Activated naive CD8-positive, alpha-beta T cell treated with anti-CD3 and anti-CD28 coated beads for 36 hours (primary cell): ENCODE measurements around the gene TRIM26. TPM values are rescaled to one million over a fixed set of nuclear protein-coding genes. Genes with fewer than 3 reads are reported as not detected.
"Not testable (repeated sequence)": the region's sequence is repeated elsewhere in the genome, so short reads cannot be mapped to it uniquely, and the experiment has no call there.

ENCODE experiments used
- DNase-seq: peaks from one replicate; pipeline ENCODE4 v3.0.0; 2021
- H3K27ac Mint-ChIP-seq: one replicate; pipeline ENCODE4 v1.8.0; 2022; ENCODE audit warnings: mild to moderate bottlenecking, moderate library complexity, mixed read lengths
- H3K27me3 Mint-ChIP-seq: one replicate; pipeline ENCODE4 v1.8.0; 2022; ENCODE audit warnings: mild to moderate bottlenecking, mixed read lengths
- H3K36me3 Mint-ChIP-seq: one replicate; pipeline ENCODE4 v1.8.0; 2021; ENCODE audit warnings: mild to moderate bottlenecking, mixed read lengths
- H3K4me1 Mint-ChIP-seq: one replicate; pipeline ENCODE4 v1.8.0; 2021; ENCODE audit warnings: mixed read lengths
- H3K4me3 Mint-ChIP-seq: one replicate; pipeline ENCODE4 v1.8.0; 2022; ENCODE audit warnings: mild to moderate bottlenecking, moderate library complexity, mixed read lengths
- H3K9me3 Mint-ChIP-seq: one replicate; pipeline ENCODE4 v1.8.0; 2022; ENCODE audit warnings: mixed read lengths
- total RNA-seq, 2 experiments: library from RNA; stranded (reverse); gene quantifications; one replicate each; pipeline ENCODE4 v1.2.3, GENCODE V29; 2021

Gene TRIM26
- total RNA-seq, 2 experiments from 2014 or later: 68.6 to 70.2 TPM

GRCh38 chr6:30144811-30145210 lies 68.4 kb downstream of the TRIM26 start:
- H3K27ac Mint-ChIP-seq: no peak overlapping the region
- no peaks in the 10 kb centered on the region for H3K36me3 Mint-ChIP-seq
- no peaks in the 10 kb centered on the region for H3K4me1 Mint-ChIP-seq
- peaks cover 60% of the 10 kb centered on the region for H3K27me3 Mint-ChIP-seq
- DNase-seq: no peak
- H3K4me3 Mint-ChIP-seq: no peak overlapping the region
- H3K9me3 Mint-ChIP-seq: no peaks in the 10 kb centered on the region

GRCh38 chr6:30143780-30144179 lies 69.4 kb downstream of the TRIM26 start:
- DNase-seq: no peak
- H3K4me3 Mint-ChIP-seq: no peak overlapping the region
- no peaks in the 10 kb centered on the region for H3K9me3 Mint-ChIP-seq
- H3K36me3 Mint-ChIP-seq: no peaks in the 10 kb centered on the region
- H3K4me1 Mint-ChIP-seq: no peaks in the 10 kb centered on the region
- no peak overlapping the region for H3K27ac Mint-ChIP-seq
- H3K27me3 Mint-ChIP-seq: peaks cover 64% of the 10 kb centered on the region

GRCh38 chr6:30142665-30143064 lies 70.5 kb downstream of the TRIM26 start:
- H3K27me3 Mint-ChIP-seq: peaks cover 60% of the 10 kb centered on the region
- no peaks in the 10 kb centered on the region for H3K4me1 Mint-ChIP-seq
- no peaks in the 10 kb centered on the region for H3K36me3 Mint-ChIP-seq
- no peak overlapping the region for H3K4me3 Mint-ChIP-seq
- H3K9me3 Mint-ChIP-seq: no peaks in the 10 kb centered on the region
- no peak overlapping the region for H3K27ac Mint-ChIP-seq
- no peak for DNase-seq

- not testable (repeated sequence) for H3K4me3 Mint-ChIP-seq, H3K36me3 Mint-ChIP-seq
- peaks cover 54% of the 10 kb centered on the region for H3K27me3 Mint-ChIP-seq
Measured at GRCh38 chr6:30140240-30140639, 73.0 kb downstream of the TRIM26 start.

GRCh38 chr6:30136570-30137286 lies 76.5 kb downstream of the TRIM26 start:
- peaks cover 8% of the 10 kb centered on the region for H3K4me1 Mint-ChIP-seq
- H3K27ac Mint-ChIP-seq: no peak overlapping the region
- H3K4me3 Mint-ChIP-seq: no peak overlapping the region
- DNase-seq: peak; percentile 3
- peaks cover 44% of the 10 kb centered on the region for H3K27me3 Mint-ChIP-seq
- H3K9me3 Mint-ChIP-seq: no peaks in the 10 kb centered on the region
- H3K36me3 Mint-ChIP-seq: no peaks in the 10 kb centered on the region

More at GRCh38 chr6:30140240-30140639, 73.0 kb downstream of the TRIM26 start:
- not testable (repeated sequence) for H3K4me1 Mint-ChIP-seq, H3K9me3 Mint-ChIP-seq, DNase-seq, H3K27ac Mint-ChIP-seq

GRCh38 chr6:30135757-30136156 lies 77.4 kb downstream of the TRIM26 start, which contains the start of gene TRIM40:
Gene TRIM40 (plus strand): TSS chr6:30136140. CDS start chr6:30137037, 897 bp downstream.
- Mint-ChIP-seq H3K4me1 (peaks cover 10% of the 10 kb centered on the region), H3K9me3 (no peaks in the 10 kb centered on the region), H3K36me3 (no peaks in the 10 kb centered on the region), H3K27ac (no peak within 1 kb of the TSS), H3K27me3 (peaks cover 44% of the 10 kb centered on the region), H3K4me3 (no peak within 1 kb of the TSS)
- DNase-seq: no peak

- H3K36me3 Mint-ChIP-seq: no peaks in the 10 kb centered on the region
- H3K4me1 Mint-ChIP-seq: peaks cover 13% of the 10 kb centered on the region
- no peak overlapping the region for H3K4me3 Mint-ChIP-seq
- H3K27ac Mint-ChIP-seq: no peak overlapping the region
- peaks cover 44% of the 10 kb centered on the region for H3K27me3 Mint-ChIP-seq
- no peaks in the 10 kb centered on the region for H3K9me3 Mint-ChIP-seq
- no peak for DNase-seq
Measured at GRCh38 chr6:30135147-30135546, 78.1 kb downstream of the TRIM26 start.

Other genes with a start within 250 kb of the TRIM26 start
- 10 to 100 TPM; 45.3 to 50.6 TPM for gene POLR1H, start 152.1 kb downstream of the TRIM26 start, total RNA-seq
- 10 to 100 TPM; 37.4 to 39.8 TPM for gene PPP1R11, start 146.2 kb downstream of the TRIM26 start, total RNA-seq
- not detected for gene RNF39, start 137.6 kb downstream of the TRIM26 start, total RNA-seq
- gene TRIM31, start 100.3 kb downstream of the TRIM26 start, total RNA-seq: not detected
- not detected for gene TRIM40, start 77.3 kb downstream of the TRIM26 start, total RNA-seq
- gene TRIM10, start 52.2 kb downstream of the TRIM26 start, total RNA-seq: not detected
- under 1 TPM in 1 of 2 experiments, not detected in 1; 0.29 TPM for gene TRIM15, start 49.9 kb downstream of the TRIM26 start, total RNA-seq
- gene TRIM39, start 113.5 kb upstream of the TRIM26 start, total RNA-seq: 10 to 100 TPM; 26.2 to 29.2 TPM
- 10 to 100 TPM; 42.2 to 46.5 TPM for gene RPP21, start 131.8 kb upstream of the TRIM26 start, total RNA-seq